ENCODE results near the gene SIAE.

Gene SIAE

GRCh38 chr11:124673333-124674167, at the start of gene SIAE, which contains the start of gene SPA17:
SIAE (minus strand) TSS chr11:124673739; CDS start chr11:124673708, 31 bp downstream.
SPA17 (plus strand) TSS chr11:124673904; CDS start chr11:124675265, 1,361 bp downstream.
- peak; percentile 67 to 69 for DNase-seq

GRCh38 chr11:124722176-124722575, 48.6 kb upstream of the SIAE start:
- no peak for DNase-seq

- no peak for DNase-seq
Measured at GRCh38 chr11:124719534-124719933, 46.0 kb upstream of the SIAE start.

GRCh38 chr11:124718801-124719200, 45.3 kb upstream of the SIAE start:
- DNase-seq, result no peak

GRCh38 chr11:124717786-124718651, 44.5 kb upstream of the SIAE start:
- peak in 1 of 2 experiments; percentile 2 for DNase-seq

GRCh38 chr11:124717421-124717785, 43.9 kb upstream of the SIAE start:
- DNase-seq, result no peak

- DNase-seq, result no peak
Measured at GRCh38 chr11:124716591-124716990, 43.1 kb upstream of the SIAE start.

- no peak for DNase-seq
Measured at GRCh38 chr11:124712392-124712791, 38.9 kb upstream of the SIAE start.

- DNase-seq, result no peak
Measured at GRCh38 chr11:124707829-124708228, 34.3 kb upstream of the SIAE start.

- no peak for DNase-seq
Measured at GRCh38 chr11:124700028-124700427, 26.5 kb upstream of the SIAE start.

GRCh38 chr11:124699547-124699946, 26.0 kb upstream of the SIAE start:
- no peak for DNase-seq

GRCh38 chr11:124693142-124693541, 19.6 kb upstream of the SIAE start:
- DNase-seq, result no peak

GRCh38 chr11:124682443-124682842, 8.9 kb upstream of the SIAE start:
- DNase-seq, result no peak

- no peak for DNase-seq
Measured at GRCh38 chr11:124681421-124681820, 7.9 kb upstream of the SIAE start.

- DNase-seq, result no peak
Measured at GRCh38 chr11:124678416-124678815, 4.9 kb upstream of the SIAE start.

- DNase-seq, result no peak
Measured at GRCh38 chr11:124676386-124676785, 2.8 kb upstream of the SIAE start.

GRCh38 chr11:124674571-124674970, 1.0 kb upstream of the SIAE start:
- DNase-seq, result no peak

GRCh38 chr11:124674168-124674517, 604 bp upstream of the SIAE start:
- no peak for DNase-seq

- no peak for DNase-seq
Measured at GRCh38 chr11:124672536-124673215, 863 bp downstream of the SIAE start.

GRCh38 chr11:124670732-124671131, 2.8 kb downstream of the SIAE start:
- DNase-seq, result peak; percentile 29 to 42

GRCh38 chr11:124669193-124669592, 4.3 kb downstream of the SIAE start:
- DNase-seq, result peak in 1 of 2 experiments; percentile 7

GRCh38 chr11:124667601-124668000, 5.9 kb downstream of the SIAE start:
- no peak for DNase-seq

- no peak for DNase-seq
Measured at GRCh38 chr11:124663861-124664260, 9.7 kb downstream of the SIAE start.

All from activated CD4-positive, alpha-beta T cell treated with anti-CD3 and anti-CD28 coated beads, Interleukin-2, amount 50 U/mL, for 4 hours (primary cell).